HuH-7 (cell line): ENCODE measurements around the gene EHD1.

ENCODE experiments used
- DNase-seq: peaks from one replicate; pipeline ENCODE4 v3.0.0; 2011; ENCODE audit warnings: low spot score

EHD1 gene

GRCh38 chr11:64826578-64827450, 51.6 kb downstream of the EHD1 start:
- no peak for DNase-seq

- DNase-seq = no peak
Observed at GRCh38 chr11:64826062-64826461, 52.4 kb downstream of the EHD1 start.

- no peak for DNase-seq
Observed at GRCh38 chr11:64823568-64824119, 54.8 kb downstream of the EHD1 start.

GRCh38 chr11:64817476-64817875, 60.9 kb downstream of the EHD1 start:
- DNase-seq = no peak

- DNase-seq = peak; percentile 47
Observed at GRCh38 chr11:64815433-64815832, 63.0 kb downstream of the EHD1 start.

- DNase-seq = no peak
Observed at GRCh38 chr11:64814712-64815187, 63.7 kb downstream of the EHD1 start.

DNA sequence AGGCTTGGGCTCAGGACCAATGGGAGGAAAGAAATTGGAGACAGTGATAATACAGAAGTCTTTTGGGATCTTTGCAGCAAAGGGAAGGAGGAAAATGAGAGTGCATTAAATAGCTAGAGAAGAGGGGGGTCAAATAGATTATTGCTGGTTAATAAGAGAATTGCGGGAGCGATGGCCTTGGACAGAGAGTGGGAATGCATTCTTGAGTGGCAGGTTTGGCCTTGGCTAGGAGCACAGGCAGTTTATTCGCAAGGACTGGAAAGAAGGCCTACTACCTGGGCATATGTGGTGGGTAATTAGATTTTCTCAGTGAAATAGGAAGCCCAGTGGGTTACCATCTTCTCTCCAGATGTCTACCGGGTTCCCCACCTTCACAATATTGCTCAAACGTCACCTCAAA, 64.6 kb downstream of the EHD1 start:
- no peak for DNase-seq

- no peak for DNase-seq
Observed at GRCh38 chr11:64810891-64811272, 67.5 kb downstream of the EHD1 start.

DNA sequence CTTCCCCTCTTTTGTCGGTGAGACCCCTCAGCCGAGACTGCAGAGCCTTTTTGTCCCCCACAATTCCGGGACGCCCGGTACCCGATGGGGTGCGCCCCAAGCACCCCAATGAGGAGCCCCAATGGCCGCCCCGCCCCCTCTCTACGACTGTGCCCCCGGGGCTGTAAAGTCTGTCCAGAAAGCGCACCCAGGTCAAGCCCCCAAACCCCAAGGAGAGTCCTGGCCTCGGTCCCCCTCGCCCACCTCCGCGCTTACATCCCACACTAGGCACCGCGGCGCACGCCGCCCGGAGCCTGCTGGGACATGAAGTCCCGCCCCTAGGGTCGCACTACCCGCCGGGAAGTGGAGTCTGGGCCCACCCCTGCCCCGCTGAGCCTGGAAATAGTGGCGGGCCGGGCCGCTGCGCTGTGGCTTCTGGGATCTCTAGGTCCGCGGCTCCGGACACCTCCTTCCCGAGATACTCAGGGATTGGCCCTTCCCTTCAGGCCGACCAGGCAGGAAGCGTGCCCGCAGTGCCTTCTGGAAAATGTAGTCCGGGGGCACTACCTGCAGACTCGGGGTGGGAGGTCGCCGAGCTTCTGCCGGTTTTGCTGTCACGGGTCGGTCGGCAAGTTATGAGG, 68.0 kb downstream of the EHD1 start, which contains the start of gene MEN1:
TSS of gene MEN1 (minus strand) at position 281 of the 620 bp plus-strand sequence. CDS start 442 bp downstream, outside the sequence.
- DNase-seq = peak; percentile 92

GRCh38 chr11:64809781-64810241, 68.6 kb downstream of the EHD1 start:
- DNase-seq = peak; percentile 36

DNA sequence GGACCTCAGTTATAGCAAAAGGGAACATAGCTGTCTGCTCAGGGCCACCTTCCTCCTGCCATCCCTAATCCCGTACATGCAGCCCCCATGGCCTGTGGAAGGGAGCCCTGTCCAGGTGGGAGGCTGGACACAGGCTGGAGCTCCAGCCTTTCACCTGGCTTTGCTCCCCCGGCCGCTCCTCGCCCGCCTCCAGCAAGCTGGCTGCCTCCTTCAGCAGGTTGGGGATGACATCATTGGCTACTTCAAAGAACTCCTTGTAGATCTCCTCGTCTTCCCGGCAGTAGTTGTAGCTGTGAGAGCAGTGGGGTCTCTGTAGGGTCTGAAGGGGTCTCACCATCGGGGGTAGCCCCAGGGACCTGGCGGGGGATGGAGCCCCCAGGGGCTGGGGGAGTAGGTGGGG, 72.9 kb downstream of the EHD1 start:
- DNase-seq = no peak

GRCh38 chr11:64804346-64805210, 73.8 kb downstream of the EHD1 start:
- DNase-seq = peak; percentile 42

DNA sequence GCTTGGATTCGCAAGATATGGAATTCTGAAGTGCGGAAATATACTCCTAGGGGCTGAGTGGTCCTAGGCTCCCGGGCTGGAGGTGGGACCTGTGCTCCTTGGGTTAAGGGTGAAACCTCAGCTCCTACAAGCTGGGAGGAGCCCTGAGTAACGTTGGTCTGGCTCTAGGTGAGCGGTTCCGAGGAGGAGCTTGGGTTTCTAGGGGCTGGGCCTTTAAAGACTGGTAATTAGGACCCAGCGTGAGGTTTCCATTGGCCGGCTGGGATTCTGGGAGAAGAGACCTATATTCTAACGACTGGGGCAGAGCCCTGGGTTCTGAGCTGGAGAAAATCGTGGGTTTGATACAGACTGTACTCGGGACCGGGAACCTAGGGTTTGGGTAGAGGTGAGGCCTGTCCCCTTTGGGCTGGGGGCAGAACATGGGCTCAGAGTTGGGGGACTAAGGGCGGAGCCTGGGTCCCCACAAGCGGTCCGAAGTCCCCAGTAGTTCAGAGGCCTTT, 74.5 kb downstream of the EHD1 start:
- no peak for DNase-seq

GRCh38 chr11:64803158-64803845, 75.1 kb downstream of the EHD1 start, which contains the start of gene MAP4K2:
Gene MAP4K2 (minus strand): TSS chr11:64803214. CDS start chr11:64803149, 65 bp downstream.
- peak; percentile 75 for DNase-seq

DNA sequence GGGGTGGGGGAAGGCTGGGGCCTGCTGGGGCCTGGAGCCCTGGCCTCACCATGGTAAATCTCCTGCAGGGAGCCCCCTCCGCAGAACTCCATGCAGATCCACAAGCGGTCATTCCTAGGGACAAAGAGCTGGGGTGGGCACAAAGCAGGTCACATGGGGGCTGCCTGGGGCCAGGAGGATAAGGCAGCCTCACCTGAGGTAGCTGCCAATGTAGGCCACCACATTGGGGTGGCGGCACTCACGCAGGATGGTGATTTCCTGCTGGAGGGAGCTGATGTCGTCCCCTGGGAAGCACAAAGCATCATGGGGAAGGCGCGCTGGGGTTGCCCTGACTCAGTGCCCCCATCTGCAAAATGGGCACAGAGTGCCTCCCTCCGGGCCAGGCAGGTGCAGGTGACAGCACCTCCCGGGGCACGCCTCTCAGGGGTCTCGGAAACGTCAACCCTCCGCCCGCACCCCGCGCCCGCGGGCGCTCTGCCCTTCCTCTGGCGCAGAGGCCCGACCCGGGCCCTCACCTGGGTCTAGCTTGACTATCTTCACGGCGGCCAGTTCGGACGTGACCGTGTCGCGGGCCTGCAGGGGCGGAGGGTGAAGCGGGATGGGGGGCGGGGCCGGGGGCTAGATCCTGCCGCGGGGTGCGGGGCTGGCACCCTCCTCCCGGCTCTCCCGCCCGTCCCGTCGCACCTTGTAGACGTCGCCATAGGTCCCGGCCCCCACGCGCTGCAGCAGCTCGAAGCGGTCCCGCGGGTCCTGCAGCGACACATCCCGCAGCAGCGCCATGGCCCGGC, 75.9 kb downstream of the EHD1 start:
- no peak for DNase-seq
